HCT116 (cell line): ENCODE data around the gene CCDC148. TPM values are rescaled to one million over a fixed set of nuclear protein-coding genes. Genes with fewer than 3 reads are reported as not detected.

ENCODE experiments used
- ATAC-seq: fragments of 200-7000 bp; cut with Tn5 transposase; 2 replicates; pipeline ENCODE4 v1.9.1; 2020; ENCODE audit warnings: mild to moderate bottlenecking, moderate library complexity
- BruUV-seq: library from RNA; stranded (reverse); fragments of 400-500 nt; replicated peaks from 2 replicates; lab custom pipeline; 2021; lab: Mats Ljungman, UMichigan
- CTCF ChIA-PET: fragments of 300-600 bp; sonication (Branson Sonifier 250); formaldehyde crosslinking; loops from one replicate; lab custom pipeline; 2021; ENCODE audit warnings: antibody characterized with exemption; lab: Charles Lee
- POLR2A ChIA-PET: fragments of 300-600, 350-600 bp; sonication (Branson Sonifier 250); formaldehyde crosslinking; loops from one replicate; lab custom pipeline; 2021; ENCODE audit warnings: antibody characterized with exemption; lab: Charles Lee
- RAD21 ChIA-PET, 2 experiments: fragments of 300-600 bp; sonication (Branson Sonifier 250); formaldehyde crosslinking; loops; one replicate each; lab custom pipeline; 2023; ENCODE audit warnings: low total read pairs in 2 of 2; ENCODE audit not compliant: uncharacterized antibody in 2 of 2, unreplicated experiment in 2 of 2, low non-redundant PET in 1 of 2; lab: Charles Lee
- DNase-seq: peaks from one replicate; pipeline ENCODE4 v3.0.0-alpha.2; 2010; ENCODE audit warnings: low read depth, low spot score
- H2AFZ ChIP-seq: fragments of 200-600 bp; shearing (Covaris generic), sonication (generic); 2 replicates; pipeline ENCODE4 v1.6.1; 2017; ENCODE audit warnings: low read depth, mixed run types, mixed read lengths, antibody characterized with exemption, low read length; ENCODE audit not compliant: poor library complexity, severe bottlenecking
- H3K27ac ChIP-seq: 2 replicates; pipeline ENCODE4 v1.5.1; 2012; ENCODE audit warnings: low read depth, low read length
- H3K27me3 ChIP-seq: fragments of 200-600 bp; sonication (generic); 2 replicates; pipeline ENCODE4 v1.6.1; 2016; ENCODE audit warnings: mixed run types, low read length, mixed read lengths; ENCODE audit not compliant: insufficient read depth
- H3K36me3 ChIP-seq, 2 experiments: fragments of 200-500 bp in 1 of 2; fragments of 200-600 bp in 1 of 2; sonication (Bioruptor generic) in 1 of 2; sonication (generic) in 1 of 2; 2 replicates each; pipeline versions ENCODE4 v1.5.1 to v1.6.1; 2014 to 2016; ENCODE audit warnings: low read length in 2 of 2, inconsistent platforms in 1 of 2, mixed read lengths in 1 of 2, mixed run types in 1 of 2; ENCODE audit not compliant: insufficient read depth in 2 of 2, control insufficient read depth in 1 of 2
- H3K4me1 ChIP-seq, 2 experiments: fragments of 200-600 bp in 1 of 2; sonication (generic) in 1 of 2; 2 replicates each; pipeline versions ENCODE4 v1.5.1 to v1.6.1; 2012 to 2017; ENCODE audit warnings: low read length in 2 of 2, inconsistent platforms in 1 of 2, mild to moderate bottlenecking in 1 of 2, mixed read lengths in 1 of 2, mixed run types in 1 of 2, moderate library complexity in 1 of 2; ENCODE audit not compliant: insufficient read depth in 2 of 2, control insufficient read depth in 1 of 2
- H3K4me2 ChIP-seq: fragments of 200-600 bp; sonication (generic); 2 replicates; pipeline ENCODE4 v1.6.1; 2017; ENCODE audit warnings: mixed run types, low read length, mixed read lengths
- H3K4me3 ChIP-seq, 2 experiments: fragments of 200-600 bp in 1 of 2; sonication (generic) in 1 of 2; replicated peaks in 1 of 2; 2 replicates each; pipeline ENCODE4 v1.5.1; 2011 to 2016; ENCODE audit warnings: low read length in 2 of 2, control low read depth in 1 of 2, low read depth in 1 of 2, mild to moderate bottlenecking in 1 of 2, mixed read lengths in 1 of 2, mixed run types in 1 of 2
- H3K79me2 ChIP-seq: fragments of 200-600 bp; sonication (generic); 2 replicates; pipeline ENCODE4 v1.6.1; 2017; ENCODE audit warnings: mild to moderate bottlenecking, mixed run types, low read length, moderate library complexity, mixed read lengths; ENCODE audit not compliant: insufficient read depth
- H3K9ac ChIP-seq: fragments of 200-600 bp; sonication (generic); 2 replicates; pipeline ENCODE4 v1.6.1; 2016; ENCODE audit warnings: low read length, mixed read lengths
- H3K9me2 ChIP-seq: fragments of 200-600 bp; sonication (generic), shearing (Covaris generic); 2 replicates; pipeline ENCODE4 v1.6.1; 2017; ENCODE audit warnings: mixed run types, mild to moderate bottlenecking, moderate library complexity; ENCODE audit not compliant: insufficient read depth
- H3K9me3 ChIP-seq, 2 experiments: fragments of 200-500 bp in 1 of 2; fragments of 200-600 bp in 1 of 2; sonication (Bioruptor generic) in 1 of 2; sonication (generic) in 1 of 2; 2 replicates each; pipeline ENCODE4 v1.6.1; 2014 to 2017; ENCODE audit warnings: low read length in 2 of 2, mixed read lengths in 2 of 2, inconsistent platforms in 1 of 2, low read depth in 1 of 2, mild to moderate bottlenecking in 1 of 2, mixed run types in 1 of 2, moderate library complexity in 1 of 2; ENCODE audit not compliant: control insufficient read depth in 1 of 2, insufficient read depth in 1 of 2
- H4K20me1 ChIP-seq: fragments of 200-600 bp; sonication (generic), shearing (Covaris generic); 2 replicates; pipeline ENCODE4 v1.6.1; 2017; ENCODE audit warnings: mixed run types, mild to moderate bottlenecking, moderate library complexity; ENCODE audit not compliant: insufficient read depth
- CBX3 ChIP-seq: IDR thresholded peaks from 2 replicates; pipeline ENCODE4 v1.6.1; 2012; ENCODE audit warnings: low read depth
- EGR1 ChIP-seq: IDR thresholded peaks from 2 replicates; pipeline ENCODE4 v1.6.1; 2012; ENCODE audit warnings: low read depth
- EZH2 ChIP-seq: fragments of 200-600 bp; sonication (generic); IDR thresholded peaks from 2 replicates; pipeline ENCODE4 v1.6.1; 2017; ENCODE audit warnings: antibody characterized with exemption, mixed run types
- EZH2phosphoT487 ChIP-seq: fragments of 200-600 bp; IDR thresholded peaks from 2 replicates; pipeline ENCODE4 v1.6.1; 2018; ENCODE audit warnings: antibody characterized with exemption, borderline replicate concordance
- FOSL1 ChIP-seq: IDR thresholded peaks from 2 replicates; pipeline ENCODE4 v1.6.1; 2012; ENCODE audit warnings: low read depth
- MAX ChIP-seq: IDR thresholded peaks from 2 replicates; pipeline ENCODE4 v1.6.1; 2012
- POLR2A ChIP-seq: IDR thresholded peaks from 2 replicates; pipeline ENCODE4 v1.7.0; 2011; ENCODE audit warnings: borderline replicate concordance; ENCODE audit not compliant: insufficient read depth, insufficient read length; ENCODE audit errors: extremely low read depth
- SRF ChIP-seq: IDR thresholded peaks from 2 replicates; pipeline ENCODE4 v1.6.1; 2012; ENCODE audit warnings: low read depth
- TCF7L2 ChIP-seq: IDR thresholded peaks from 2 replicates; pipeline ENCODE4 v1.7.0; 2011; ENCODE audit warnings: borderline replicate concordance, inconsistent platforms; ENCODE audit not compliant: insufficient read depth, insufficient read length; ENCODE audit errors: extremely low read depth
- YY1 ChIP-seq: IDR thresholded peaks from 2 replicates; pipeline ENCODE4 v1.6.1; 2011; ENCODE audit warnings: low read length, low read depth, moderate library complexity, mild to moderate bottlenecking; ENCODE audit not compliant: insufficient replicate concordance; ENCODE audit errors: extremely low read depth
- ZFX ChIP-seq: fragments of 450-650 bp; IDR thresholded peaks from 2 replicates; pipeline ENCODE4 v1.6.1; 2017
- intact Hi-C: fragments of 100-400 bp; cut with micrococcal nuclease; formaldehyde crosslinking; loops from 2 replicates; pipeline ENCODE4 v1.10.0; 2022
- total RNA-seq: library from RNA; stranded (reverse); gene quantifications from one replicate; pipeline ENCODE4 v1.2.1, GENCODE V29; 2021; ENCODE audit not compliant: unreplicated experiment
- TF ChIP-seq, protein P1 (sequence below): IDR thresholded peaks from 2 replicates; pipeline ENCODE4 v1.6.1; 2012
- TF ChIP-seq, protein P2 (sequence below), 3 experiments: fragments of 200-600 bp in 1 of 3; sonication (generic) in 1 of 3; IDR thresholded peaks in 2 of 3; conservative IDR thresholded peaks in 1 of 3; 2 replicates each; pipeline ENCODE4 v1.5.1; 2012 to 2017; ENCODE audit warnings: low read depth in 2 of 3, low read length in 2 of 3, antibody characterized with exemption in 1 of 3, borderline replicate concordance in 1 of 3, control low read depth in 1 of 3, mild to moderate bottlenecking in 1 of 3, mixed read lengths in 1 of 3, mixed run types in 1 of 3, moderate library complexity in 1 of 3; ENCODE audit not compliant: insufficient read depth in 1 of 3

Gene CCDC148
- total RNA-seq, 1 experiment from 2014 or later: 0.59 TPM

DNA sequence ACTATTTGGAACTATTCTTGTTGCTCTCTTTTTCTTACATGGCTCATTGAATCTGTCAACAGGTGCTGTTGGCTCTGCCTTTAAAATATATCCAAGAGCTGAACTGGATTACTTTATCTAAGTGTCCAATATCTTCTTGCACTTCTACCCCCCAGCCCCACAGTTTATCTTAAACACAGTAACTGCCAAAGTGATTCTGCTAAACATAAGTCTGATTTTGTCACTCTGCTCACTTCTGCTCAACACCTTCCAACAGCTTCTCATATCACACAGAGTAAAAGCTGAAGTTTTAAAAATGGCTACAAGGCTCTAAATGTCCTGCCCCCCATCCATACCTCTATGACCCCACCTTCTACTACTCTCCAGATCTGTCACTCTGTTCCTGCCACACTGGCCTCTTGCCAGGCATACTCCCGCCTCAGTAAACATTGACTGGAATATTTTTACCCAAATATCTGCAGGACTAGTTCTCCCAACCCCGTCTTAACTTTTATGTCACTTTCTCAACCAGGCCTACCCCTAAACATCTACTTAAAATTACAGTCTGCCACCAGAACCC, 130.7 kb downstream of the CCDC148 start:
- ChIA-PET CTCF (no interaction called here), RAD21 (no interaction called here)
- Histone ChIP-seq H3K9me3 (peaks cover 0 to 6% of the 10 kb centered on the region in 2 experiments; a peak in 1 of 4 replicates), H3K27me3 (no peaks in the 10 kb centered on the region), H3K4me1 (peaks cover 4 to 6% of the 10 kb centered on the region in 2 experiments; a peak in 3 of 4 replicates), H3K27ac (no peak overlapping the region), H3K4me3 (no peak overlapping the region), H3K36me3 (no peaks in the 10 kb centered on the region), H3K79me2 (no peaks in the 10 kb centered on the region)
- no peak for DNase-seq
- ATAC-seq: no peak
- BruUV-seq: no TSS peak
- intact Hi-C loops: loop anchor here (2.0 kb wide), 1 partner anchor 45 kb away; no protein-coding TSS in a partner anchor
- TF ChIP-seq EGR1 (no peak), MAX (no peak), POLR2A (no peak), EZH2phosphoT487 (no peak), EZH2 (no peak)
- TF ChIP-seq, protein P1, sequence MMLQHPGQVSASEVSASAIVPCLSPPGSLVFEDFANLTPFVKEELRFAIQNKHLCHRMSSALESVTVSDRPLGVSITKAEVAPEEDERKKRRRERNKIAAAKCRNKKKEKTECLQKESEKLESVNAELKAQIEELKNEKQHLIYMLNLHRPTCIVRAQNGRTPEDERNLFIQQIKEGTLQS: no peak
- TF ChIP-seq, all 23 proteins: peak for 0
- POLR2A ChIA-PET: no interaction called here
- Histone ChIP-seq H2AFZ (no peak overlapping the region), H3K9ac (no peak overlapping the region), H3K4me2 (no peak overlapping the region), H4K20me1 (no peaks in the 10 kb centered on the region), H3K9me2 (no peaks in the 10 kb centered on the region)

- ATAC-seq: no peak
- Histone ChIP-seq H3K27ac (no peak overlapping the region), H4K20me1 (no peaks in the 10 kb centered on the region), H3K36me3 (no peaks in the 10 kb centered on the region), H3K4me1 (peaks cover 4 to 6% of the 10 kb centered on the region in 2 experiments; a peak in 3 of 4 replicates), H3K9me2 (no peaks in the 10 kb centered on the region), H3K4me3 (no peak overlapping the region), H2AFZ (no peak overlapping the region), H3K9ac (no peak overlapping the region), H3K79me2 (no peaks in the 10 kb centered on the region), H3K4me2 (no peak overlapping the region), H3K27me3 (no peaks in the 10 kb centered on the region), H3K9me3 (peaks cover 0 to 6% of the 10 kb centered on the region in 2 experiments; a peak in 1 of 4 replicates)
- intact Hi-C loops: no loop called here
- ChIA-PET RAD21 (no interaction called here), POLR2A (no interaction called here), CTCF (no interaction called here)
- BruUV-seq: no TSS peak
- no peak for DNase-seq
- TF ChIP-seq CBX3 (no peak), ZFX (no peak), FOSL1 (no peak), SRF (no peak), EZH2 (no peak), TCF7L2 (no peak), EGR1 (no peak), POLR2A (no peak), YY1 (no peak), EZH2phosphoT487 (no peak)
- TF ChIP-seq, protein P1: no peak
- TF ChIP-seq, protein P2, sequence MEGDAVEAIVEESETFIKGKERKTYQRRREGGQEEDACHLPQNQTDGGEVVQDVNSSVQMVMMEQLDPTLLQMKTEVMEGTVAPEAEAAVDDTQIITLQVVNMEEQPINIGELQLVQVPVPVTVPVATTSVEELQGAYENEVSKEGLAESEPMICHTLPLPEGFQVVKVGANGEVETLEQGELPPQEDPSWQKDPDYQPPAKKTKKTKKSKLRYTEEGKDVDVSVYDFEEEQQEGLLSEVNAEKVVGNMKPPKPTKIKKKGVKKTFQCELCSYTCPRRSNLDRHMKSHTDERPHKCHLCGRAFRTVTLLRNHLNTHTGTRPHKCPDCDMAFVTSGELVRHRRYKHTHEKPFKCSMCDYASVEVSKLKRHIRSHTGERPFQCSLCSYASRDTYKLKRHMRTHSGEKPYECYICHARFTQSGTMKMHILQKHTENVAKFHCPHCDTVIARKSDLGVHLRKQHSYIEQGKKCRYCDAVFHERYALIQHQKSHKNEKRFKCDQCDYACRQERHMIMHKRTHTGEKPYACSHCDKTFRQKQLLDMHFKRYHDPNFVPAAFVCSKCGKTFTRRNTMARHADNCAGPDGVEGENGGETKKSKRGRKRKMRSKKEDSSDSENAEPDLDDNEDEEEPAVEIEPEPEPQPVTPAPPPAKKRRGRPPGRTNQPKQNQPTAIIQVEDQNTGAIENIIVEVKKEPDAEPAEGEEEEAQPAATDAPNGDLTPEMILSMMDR (IDR thresholded peaks at IDR 0.05 in 2 of 3, conservative IDR thresholded peaks at IDR 0.05 in 1 of 3; ENCODE audit: borderline replicate concordance in 1 of 3, insufficient read depth in 1 of 3, low read depth in 2 of 3, low read length in 2 of 3): no peak
Measured at GRCh38 chr2:158325031-158325781, 131.3 kb downstream of the CCDC148 start.
